Memory B cell (primary cell): ENCODE results near the gene CALD1.

ENCODE experiments used
- ATAC-seq: fragments of 150-1000 bp; cut with Tn5 transposase; 2 replicates; pipeline ENCODE4 v1.10.0; 2021; ENCODE audit warnings: low read depth, mild to moderate bottlenecking, moderate library complexity
- DNase-seq, 2 donors: peaks; one replicate each; pipeline ENCODE4 v3.0.0; 2022; ENCODE audit warnings: low spot score in 2 of 2
- H3K27ac Mint-ChIP-seq: one replicate; pipeline ENCODE4 v1.8.0; 2022; ENCODE audit warnings: mild to moderate bottlenecking, moderate library complexity, mixed read lengths
- H3K27me3 Mint-ChIP-seq: one replicate; pipeline ENCODE4 v1.8.0; 2022; ENCODE audit warnings: mixed read lengths
- H3K36me3 Mint-ChIP-seq: one replicate; pipeline ENCODE4 v1.8.0; 2022; ENCODE audit warnings: mild to moderate bottlenecking, mixed read lengths
- H3K4me1 Mint-ChIP-seq: one replicate; pipeline ENCODE4 v1.8.0; 2022; ENCODE audit warnings: mixed read lengths
- H3K4me3 Mint-ChIP-seq: one replicate; pipeline ENCODE4 v1.8.0; 2022; ENCODE audit warnings: mild to moderate bottlenecking, moderate library complexity, mixed read lengths
- H3K9me3 Mint-ChIP-seq: one replicate; pipeline ENCODE4 v1.8.0; 2022; ENCODE audit warnings: mixed read lengths

CALD1 gene

GRCh38 chr7:134771889-134772288 lies 7.5 kb upstream of the CALD1 start:
- Mint-ChIP-seq H3K4me1 (peaks cover 21% of the 10 kb centered on the region), H3K27ac (no peak overlapping the region), H3K4me3 (no peak overlapping the region), H3K9me3 (no peaks in the 10 kb centered on the region), H3K27me3 (no peaks in the 10 kb centered on the region), H3K36me3 (no peaks in the 10 kb centered on the region)
- no peak for ATAC-seq
- DNase-seq: no peak

GRCh38 chr7:134772401-134772800 lies 7.0 kb upstream of the CALD1 start:
- Mint-ChIP-seq H3K36me3 (no peaks in the 10 kb centered on the region), H3K4me3 (no peak overlapping the region), H3K27ac (no peak overlapping the region), H3K4me1 (peaks cover 16% of the 10 kb centered on the region), H3K27me3 (no peaks in the 10 kb centered on the region), H3K9me3 (no peaks in the 10 kb centered on the region)
- DNase-seq (no peak), ATAC-seq (no peak)

- Mint-ChIP-seq H3K27me3 (no peaks in the 10 kb centered on the region), H3K9me3 (no peaks in the 10 kb centered on the region), H3K4me1 (peaks cover 8% of the 10 kb centered on the region), H3K4me3 (no peak overlapping the region), H3K27ac (no peak overlapping the region), H3K36me3 (no peaks in the 10 kb centered on the region)
- DNase-seq: no peak
- ATAC-seq: no peak
Observed at GRCh38 chr7:134773164-134773563, 6.3 kb upstream of the CALD1 start.

GRCh38 chr7:134774119-134774518 lies 5.3 kb upstream of the CALD1 start:
- Mint-ChIP-seq H3K36me3 (no peaks in the 10 kb centered on the region), H3K27ac (no peak overlapping the region)
- no peak for ATAC-seq

GRCh38 chr7:134777470-134777869 lies 2.0 kb upstream of the CALD1 start:
- Mint-ChIP-seq H3K27ac (no peak overlapping the region), H3K36me3 (no peaks in the 10 kb centered on the region), H3K4me1 (no peaks in the 10 kb centered on the region), H3K9me3 (no peaks in the 10 kb centered on the region), H3K27me3 (peaks cover 3% of the 10 kb centered on the region), H3K4me3 (no peak overlapping the region)
- ATAC-seq: no peak
- DNase-seq: no peak

More at GRCh38 chr7:134774119-134774518, 5.3 kb upstream of the CALD1 start:
- H3K9me3 Mint-ChIP-seq: no peaks in the 10 kb centered on the region
- H3K4me1 Mint-ChIP-seq: peaks cover 8% of the 10 kb centered on the region
- no peak for DNase-seq
- no peaks in the 10 kb centered on the region for H3K27me3 Mint-ChIP-seq
- no peak overlapping the region for H3K4me3 Mint-ChIP-seq

- Mint-ChIP-seq H3K27ac (no peak overlapping the region), H3K27me3 (peaks cover 3% of the 10 kb centered on the region), H3K36me3 (no peaks in the 10 kb centered on the region), H3K9me3 (no peaks in the 10 kb centered on the region), H3K4me1 (no peaks in the 10 kb centered on the region), H3K4me3 (no peak overlapping the region)
- DNase-seq (no peak), ATAC-seq (no peak)
Observed at GRCh38 chr7:134777908-134778580, 1.4 kb upstream of the CALD1 start.

GRCh38 chr7:134779741-134780065 lies 269 bp downstream of the CALD1 start:
- no peak overlapping the region for H3K4me3 Mint-ChIP-seq
- ATAC-seq: no peak
- H3K27me3 Mint-ChIP-seq: peaks cover 3% of the 10 kb centered on the region

GRCh38 chr7:134780166-134780828 lies 863 bp downstream of the CALD1 start:
- peaks cover 3% of the 10 kb centered on the region for H3K27me3 Mint-ChIP-seq
- H3K9me3 Mint-ChIP-seq: no peaks in the 10 kb centered on the region
- H3K36me3 Mint-ChIP-seq: no peaks in the 10 kb centered on the region
- H3K4me3 Mint-ChIP-seq: no peak overlapping the region
- DNase-seq: no peak
- no peaks in the 10 kb centered on the region for H3K4me1 Mint-ChIP-seq
- no peak for ATAC-seq
- H3K27ac Mint-ChIP-seq: no peak overlapping the region

More at GRCh38 chr7:134779741-134780065, 269 bp downstream of the CALD1 start:
- no peaks in the 10 kb centered on the region for H3K9me3 Mint-ChIP-seq
- DNase-seq: no peak
- H3K36me3 Mint-ChIP-seq: no peaks in the 10 kb centered on the region
- no peaks in the 10 kb centered on the region for H3K4me1 Mint-ChIP-seq
- no peak overlapping the region for H3K27ac Mint-ChIP-seq

GRCh38 chr7:134781171-134781570 lies 1.7 kb downstream of the CALD1 start:
- no peak overlapping the region for H3K27ac Mint-ChIP-seq
- no peak for DNase-seq
- no peak for ATAC-seq
- H3K4me3 Mint-ChIP-seq: no peak overlapping the region
- H3K36me3 Mint-ChIP-seq: no peaks in the 10 kb centered on the region
- H3K4me1 Mint-ChIP-seq: no peaks in the 10 kb centered on the region
- peaks cover 3% of the 10 kb centered on the region for H3K27me3 Mint-ChIP-seq
- H3K9me3 Mint-ChIP-seq: no peaks in the 10 kb centered on the region

- peak overlapping the region; percentile 37 for H3K4me3 Mint-ChIP-seq
- H3K27ac Mint-ChIP-seq: peak overlapping the region; percentile 39
- ATAC-seq (peak; percentile 96), DNase-seq (peak in 1 of 2 donors; percentile 10)
- no peaks in the 10 kb centered on the region for H3K9me3 Mint-ChIP-seq
- no peaks in the 10 kb centered on the region for H3K36me3 Mint-ChIP-seq
- no peaks in the 10 kb centered on the region for H3K4me1 Mint-ChIP-seq
- H3K27me3 Mint-ChIP-seq: peaks cover 3% of the 10 kb centered on the region
Observed at GRCh38 chr7:134782121-134782623, 2.7 kb downstream of the CALD1 start.

GRCh38 chr7:134783294-134784069 lies 4.0 kb downstream of the CALD1 start:
- DNase-seq (no peak), ATAC-seq (no peak)
- H3K4me3 Mint-ChIP-seq: no peak overlapping the region
- no peaks in the 10 kb centered on the region for H3K9me3 Mint-ChIP-seq
- H3K36me3 Mint-ChIP-seq: no peaks in the 10 kb centered on the region
- H3K27ac Mint-ChIP-seq: no peak overlapping the region
- H3K27me3 Mint-ChIP-seq: peaks cover 6% of the 10 kb centered on the region
- no peaks in the 10 kb centered on the region for H3K4me1 Mint-ChIP-seq

- Mint-ChIP-seq H3K27me3 (peaks cover 5% of the 10 kb centered on the region), H3K27ac (no peak overlapping the region), H3K9me3 (no peaks in the 10 kb centered on the region), H3K4me1 (no peaks in the 10 kb centered on the region), H3K36me3 (no peaks in the 10 kb centered on the region), H3K4me3 (no peak overlapping the region)
- DNase-seq (no peak), ATAC-seq (no peak)
Observed at GRCh38 chr7:134784251-134785049, 5.0 kb downstream of the CALD1 start.

- DNase-seq: no peak
- no peak for ATAC-seq
- no peaks in the 10 kb centered on the region for H3K9me3 Mint-ChIP-seq
- no peak overlapping the region for H3K4me3 Mint-ChIP-seq
- H3K4me1 Mint-ChIP-seq: no peaks in the 10 kb centered on the region
- no peaks in the 10 kb centered on the region for H3K36me3 Mint-ChIP-seq
- peaks cover 3% of the 10 kb centered on the region for H3K27me3 Mint-ChIP-seq
- no peak overlapping the region for H3K27ac Mint-ChIP-seq
Observed at GRCh38 chr7:134785842-134786241, 6.4 kb downstream of the CALD1 start.

- H3K4me3 Mint-ChIP-seq: no peak overlapping the region
- H3K36me3 Mint-ChIP-seq: no peaks in the 10 kb centered on the region
- peaks cover 5% of the 10 kb centered on the region for H3K27me3 Mint-ChIP-seq
- DNase-seq: no peak
- H3K9me3 Mint-ChIP-seq: no peaks in the 10 kb centered on the region
- H3K4me1 Mint-ChIP-seq: no peaks in the 10 kb centered on the region
- no peak overlapping the region for H3K27ac Mint-ChIP-seq
- ATAC-seq: no peak
Observed at GRCh38 chr7:134787064-134787463, 7.6 kb downstream of the CALD1 start.
